ENCODE data around the gene ARID3A.

The ARID3A gene

GRCh38 chr19:990119-990571 lies 64.3 kb downstream of the ARID3A start:
- no peak for DNase-seq

GRCh38 chr19:990746-991145 lies 64.9 kb downstream of the ARID3A start:
- no peak for DNase-seq

- peak; percentile 53 for DNase-seq
Measured at GRCh38 chr19:991174-991931, 65.5 kb downstream of the ARID3A start.

GRCh38 chr19:991932-992669 lies 66.3 kb downstream of the ARID3A start:
- no peak for DNase-seq

- no peak for DNase-seq
Measured at GRCh38 chr19:992670-993055, 66.8 kb downstream of the ARID3A start.

GRCh38 chr19:993361-993830 lies 67.6 kb downstream of the ARID3A start:
- DNase-seq = no peak

- DNase-seq = no peak
Measured at GRCh38 chr19:993831-994393, 68.1 kb downstream of the ARID3A start.

- DNase-seq = no peak
Measured at GRCh38 chr19:994516-994915, 68.7 kb downstream of the ARID3A start.

- DNase-seq = no peak
Measured at GRCh38 chr19:995051-995827, 69.4 kb downstream of the ARID3A start.

- peak; percentile 11 for DNase-seq
Measured at GRCh38 chr19:996051-996838, 70.4 kb downstream of the ARID3A start.

- no peak for DNase-seq
Measured at GRCh38 chr19:998064-998463, 72.2 kb downstream of the ARID3A start.

- DNase-seq = no peak
Measured at GRCh38 chr19:999379-999719, 73.5 kb downstream of the ARID3A start.

GRCh38 chr19:1000095-1000494 lies 74.3 kb downstream of the ARID3A start, which contains the start of gene GRIN3B:
Gene GRIN3B (plus strand): TSS chr19:1000419. CDS start chr19:1000438, 19 bp downstream.
- DNase-seq = peak; percentile 71

GRCh38 chr19:1000591-1001537 lies 75.0 kb downstream of the ARID3A start:
- no peak for DNase-seq

GRCh38 chr19:1001538-1002166 lies 75.8 kb downstream of the ARID3A start:
- DNase-seq = peak; percentile 66

- DNase-seq = no peak
Measured at GRCh38 chr19:1002600-1002999, 76.8 kb downstream of the ARID3A start.

GRCh38 chr19:1003283-1003682 lies 77.4 kb downstream of the ARID3A start:
- no peak for DNase-seq

- no peak for DNase-seq
Measured at GRCh38 chr19:1004204-1004802, 78.5 kb downstream of the ARID3A start.

- no peak for DNase-seq
Measured at GRCh38 chr19:1004803-1005664, 79.2 kb downstream of the ARID3A start.
